ENCODE data around the gene TP53.
"Not testable (repeated sequence)": the region's sequence is repeated elsewhere in the genome, so short reads cannot be mapped to it uniquely, and the experiment has no call there.

Gene TP53

GRCh38 chr17:7629939-7630571 is 57.2 kb downstream of the TP53 start, which contains the start of gene SHBG:
SHBG (plus strand) TSS chr17:7630135; CDS start chr17:7630173, 38 bp downstream.
- DNase-seq, result no peak

GRCh38 chr17:7627250-7628121 is 59.8 kb downstream of the TP53 start, which contains the start of gene SAT2:
SAT2 (minus strand) TSS chr17:7627821; CDS start chr17:7627635, 186 bp downstream.
- peak; percentile 99 for DNase-seq

- DNase-seq, result peak; percentile 88
These were observed 60.4 kb downstream of the TP53 start for GRCh38 chr17:7626956-7627249.

- no peak for DNase-seq
These were observed 61.0 kb downstream of the TP53 start for GRCh38 chr17:7626307-7626706.

GRCh38 chr17:7625749-7626148 is 61.5 kb downstream of the TP53 start:
- not testable (repeated sequence) for DNase-seq

GRCh38 chr17:7623661-7624060 is 63.6 kb downstream of the TP53 start:
- no peak for DNase-seq

GRCh38 chr17:7620835-7621234 is 66.5 kb downstream of the TP53 start:
- DNase-seq, result no peak

GRCh38 chr17:7618608-7619007 is 68.7 kb downstream of the TP53 start:
- DNase-seq, result no peak
